T47D (cell line): ENCODE measurements around the gene WWC1.

Experiments
- DNase-seq, 2 experiments: peaks; one replicate each; pipeline versions ENCODE4 v3.0.0 to v3.0.0-alpha.2; 2011 to 2012; ENCODE audit warnings: low read depth in 1 of 2, low spot score in 1 of 2
- JUND ChIP-seq: IDR thresholded peaks from 2 replicates; pipeline ENCODE4 v1.6.1; 2012; ENCODE audit warnings: low read depth
- in situ Hi-C: cut with HindIII; loops from 2 replicates; pipeline ENCODE4 v1.10.0; 2016; ENCODE audit warnings: low sequenced_read_pairs, low pct_unique_long_range_greater_than_20kb

WWC1 gene

GRCh38 chr5:168353216-168353957 lies 61.9 kb downstream of the WWC1 start:
- in situ Hi-C loops = no loop called here
- no peak for TF ChIP-seq JUND
- peak; percentile 62 to 97 for DNase-seq

GRCh38 chr5:168354397-168354796 lies 63.0 kb downstream of the WWC1 start:
- no peak for DNase-seq
- in situ Hi-C loops = no loop called here
- no peak for TF ChIP-seq JUND

GRCh38 chr5:168356171-168356570 lies 64.7 kb downstream of the WWC1 start:
- TF ChIP-seq JUND = no peak
- in situ Hi-C loops = no loop called here
- DNase-seq = no peak

GRCh38 chr5:168356592-168356991 lies 65.1 kb downstream of the WWC1 start:
- no peak for DNase-seq
- in situ Hi-C loops = no loop called here
- TF ChIP-seq JUND = no peak

- TF ChIP-seq JUND = no peak
- no peak for DNase-seq
- in situ Hi-C loops = no loop called here
Measured at GRCh38 chr5:168357876-168358275, 66.4 kb downstream of the WWC1 start.

- TF ChIP-seq JUND = peak; percentile 68
- DNase-seq = peak; percentile 51 to 95
- in situ Hi-C loops = no loop called here
Measured at GRCh38 chr5:168359820-168360460, 68.5 kb downstream of the WWC1 start.

GRCh38 chr5:168360521-168361285 lies 69.3 kb downstream of the WWC1 start:
- in situ Hi-C loops = no loop called here
- DNase-seq = peak in 1 of 2 experiments; percentile 67
- TF ChIP-seq JUND = no peak

- peak in 1 of 2 experiments; percentile 64 for DNase-seq
- TF ChIP-seq JUND = no peak
- in situ Hi-C loops = no loop called here
Measured at GRCh38 chr5:168362097-168362885, 70.8 kb downstream of the WWC1 start.

GRCh38 chr5:168364151-168364661 lies 72.8 kb downstream of the WWC1 start:
- in situ Hi-C loops = no loop called here
- no peak for DNase-seq
- TF ChIP-seq JUND = no peak

GRCh38 chr5:168364750-168365550 lies 73.5 kb downstream of the WWC1 start:
- in situ Hi-C loops = no loop called here
- DNase-seq = peak in 1 of 2 experiments; percentile 95
- 0 out of 2 replicates have a peak, but pooled peaks have one; percentile 29 for TF ChIP-seq JUND

GRCh38 chr5:168365581-168366081 lies 74.2 kb downstream of the WWC1 start:
- in situ Hi-C loops = no loop called here
- TF ChIP-seq JUND = no peak
- peak; percentile 30 to 97 for DNase-seq
